Measurements from ENCODE around the gene TP53I3.
"Not testable (repeated sequence)": the region's sequence is repeated elsewhere in the genome, so short reads cannot be mapped to it uniquely, and the experiment has no call there.

The TP53I3 gene, protein sequence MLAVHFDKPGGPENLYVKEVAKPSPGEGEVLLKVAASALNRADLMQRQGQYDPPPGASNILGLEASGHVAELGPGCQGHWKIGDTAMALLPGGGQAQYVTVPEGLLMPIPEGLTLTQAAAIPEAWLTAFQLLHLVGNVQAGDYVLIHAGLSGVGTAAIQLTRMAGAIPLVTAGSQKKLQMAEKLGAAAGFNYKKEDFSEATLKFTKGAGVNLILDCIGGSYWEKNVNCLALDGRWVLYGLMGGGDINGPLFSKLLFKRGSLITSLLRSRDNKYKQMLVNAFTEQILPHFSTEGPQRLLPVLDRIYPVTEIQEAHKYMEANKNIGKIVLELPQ

DNA sequence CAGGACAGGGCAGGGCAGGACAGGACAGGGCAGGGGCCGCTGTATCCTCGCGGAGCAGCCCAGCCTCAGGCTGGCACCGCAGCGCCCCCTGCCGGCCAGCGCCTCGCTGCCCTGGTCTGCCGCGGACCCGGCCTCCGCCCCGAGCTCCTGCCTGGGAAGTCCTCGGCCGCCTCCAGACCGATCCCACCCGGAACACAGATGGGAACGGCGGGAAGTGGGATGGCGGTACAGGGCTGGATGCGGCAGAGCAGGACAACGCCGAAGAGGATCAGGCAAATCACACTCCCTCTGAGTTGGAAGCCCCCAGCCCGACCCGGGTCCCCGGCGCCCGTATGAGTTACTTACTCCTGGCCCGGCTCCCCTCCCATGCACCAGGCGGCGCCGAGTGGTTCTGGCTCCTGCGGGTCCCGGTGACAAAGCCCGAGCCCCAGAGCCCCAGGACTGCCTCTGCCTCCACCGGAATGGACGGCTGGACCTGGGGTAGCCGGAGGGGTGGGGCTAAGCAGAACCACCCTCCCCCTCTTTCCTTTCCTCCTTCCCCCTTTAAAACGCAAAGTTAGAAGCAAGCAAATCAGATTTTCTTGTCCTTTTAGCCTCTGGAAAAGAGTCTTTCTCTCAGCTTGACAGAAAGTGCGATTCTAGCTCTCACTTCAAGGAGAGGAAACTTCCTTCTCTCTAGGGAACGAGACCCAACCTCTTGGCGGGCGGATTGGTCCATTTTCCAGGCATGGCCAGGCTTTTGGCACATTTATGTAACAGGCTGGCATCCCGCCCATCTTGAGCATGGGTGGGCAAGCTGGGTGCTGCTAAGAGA lies at the start of gene TP53I3:
Gene TP53I3, minus strand, starts transcription at position 449 of the 814 bp plus-strand sequence. CDS start 508 bp downstream, outside the sequence.
- peak; percentile 87 for DNase-seq (ENCODE audit: low spot score)

DNA sequence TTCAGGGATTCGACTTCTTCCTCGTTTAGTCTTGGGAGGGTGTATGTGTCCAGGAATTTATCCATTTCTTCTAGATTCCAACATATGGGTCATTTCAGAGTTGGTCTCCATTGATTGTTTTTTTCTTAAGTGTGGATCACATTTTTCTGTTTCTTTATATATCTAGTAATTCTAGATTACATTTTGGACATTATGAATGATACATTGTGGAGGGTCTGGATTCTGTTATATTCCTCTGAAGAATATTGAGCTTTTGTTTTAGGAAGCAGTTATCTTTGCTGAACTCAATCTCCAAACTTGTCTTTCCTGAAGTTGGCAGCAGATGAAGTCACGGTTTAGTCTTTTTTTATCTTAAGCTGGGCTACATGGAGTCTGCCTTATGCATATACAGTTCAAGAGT lies 47.9 kb upstream of the TP53I3 start:
- DNase-seq (ENCODE audit: low spot score) = no peak

DNA sequence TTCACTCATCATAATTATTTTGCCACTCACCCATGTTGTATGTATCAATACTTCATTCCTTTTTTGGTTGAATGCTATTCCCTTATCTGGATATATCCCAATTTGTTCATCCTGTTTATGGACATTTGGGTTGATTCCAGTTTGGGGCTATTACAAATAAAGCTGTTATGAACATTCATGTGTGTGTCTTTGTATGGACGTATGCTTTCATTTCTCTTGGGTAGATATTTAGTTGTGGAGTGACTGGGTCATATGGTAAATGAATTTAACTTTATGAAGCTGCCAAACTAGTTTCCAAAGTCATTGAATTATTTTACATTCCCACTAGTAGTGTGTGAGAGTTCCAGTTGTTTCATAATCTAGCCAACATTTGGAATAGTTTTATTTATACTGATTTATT lies 41.3 kb upstream of the TP53I3 start:
- DNase-seq (ENCODE audit: low spot score) = no peak

DNA sequence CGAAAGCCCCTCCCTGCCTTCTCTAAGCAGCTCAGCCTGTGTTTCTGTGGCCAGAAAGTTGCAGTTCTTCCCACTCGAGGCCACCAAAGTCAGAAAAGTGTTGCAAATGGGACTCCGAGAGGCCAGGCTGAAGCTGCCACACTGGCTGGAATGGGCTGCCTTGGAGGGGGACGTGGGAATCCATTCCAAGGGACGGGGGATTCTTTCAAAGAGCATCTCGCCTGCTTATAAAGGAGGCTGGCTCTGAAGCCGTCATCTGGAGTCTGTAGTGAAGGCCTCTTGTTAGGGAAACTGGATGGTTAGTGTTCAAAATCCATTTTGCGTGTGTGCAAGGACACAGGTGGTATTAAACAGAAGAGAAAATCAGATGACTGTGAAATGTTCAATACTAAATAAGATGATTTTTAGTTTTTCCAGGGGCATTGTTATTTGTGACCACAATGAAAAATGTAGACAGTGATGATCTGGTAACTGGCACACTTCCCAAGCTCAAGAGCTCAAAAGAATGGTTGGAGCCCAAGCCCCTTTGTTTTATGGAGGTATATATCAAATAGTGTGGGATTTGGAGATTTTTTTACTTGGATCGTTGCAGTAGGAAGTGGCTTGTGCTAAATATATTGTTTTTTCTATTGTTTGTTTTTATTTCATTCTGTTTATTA lies 39.4 kb upstream of the TP53I3 start:
- DNase-seq (ENCODE audit: low spot score) = no peak

DNA sequence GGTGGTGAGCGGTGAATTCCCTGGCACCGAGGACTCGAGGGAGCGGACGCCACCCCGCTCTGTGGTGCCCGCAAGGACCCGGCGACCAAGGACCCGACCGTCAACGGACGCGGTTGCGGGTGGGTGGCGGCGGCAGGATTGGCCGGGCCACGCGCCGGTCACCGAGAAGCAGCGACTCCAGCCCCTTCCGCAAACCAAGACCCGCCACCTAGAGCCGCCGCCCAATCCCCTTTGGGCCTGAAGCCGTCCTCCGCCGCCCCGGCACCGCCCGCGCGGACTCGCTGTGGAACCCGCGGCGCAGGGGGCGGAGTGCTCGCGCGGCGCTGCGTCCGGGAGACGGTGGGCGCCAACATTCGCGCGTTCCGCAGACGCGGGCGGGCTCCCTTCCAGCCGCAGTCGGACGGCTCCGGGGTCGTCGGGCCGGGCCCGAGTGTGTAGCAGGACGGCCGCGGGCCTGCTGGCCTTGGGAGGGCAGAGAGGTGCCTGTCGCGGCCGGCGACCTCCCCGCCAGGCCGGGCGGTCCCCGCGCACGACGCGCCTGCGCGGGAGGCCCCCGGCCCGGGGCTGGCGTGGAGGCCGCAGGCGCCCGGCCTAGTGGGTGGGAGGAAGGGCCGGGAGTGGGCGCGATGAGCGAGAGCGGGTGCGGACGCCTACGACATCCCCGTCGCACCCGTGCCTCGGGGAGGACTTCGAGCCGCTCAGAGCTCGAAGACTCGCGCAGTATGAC lies 38.7 kb upstream of the TP53I3 start, which contains the start of the genes FAM228B and PFN4:
Gene FAM228B, plus strand, starts transcription at position 275 of the 727 bp plus-strand sequence. CDS start 893 bp downstream, outside the sequence.
Gene PFN4, minus strand, starts transcription at position 140 of the 727 bp plus-strand sequence. CDS start 799 bp downstream, outside the sequence.
- peak; percentile 91 for DNase-seq (ENCODE audit: low spot score)

DNA sequence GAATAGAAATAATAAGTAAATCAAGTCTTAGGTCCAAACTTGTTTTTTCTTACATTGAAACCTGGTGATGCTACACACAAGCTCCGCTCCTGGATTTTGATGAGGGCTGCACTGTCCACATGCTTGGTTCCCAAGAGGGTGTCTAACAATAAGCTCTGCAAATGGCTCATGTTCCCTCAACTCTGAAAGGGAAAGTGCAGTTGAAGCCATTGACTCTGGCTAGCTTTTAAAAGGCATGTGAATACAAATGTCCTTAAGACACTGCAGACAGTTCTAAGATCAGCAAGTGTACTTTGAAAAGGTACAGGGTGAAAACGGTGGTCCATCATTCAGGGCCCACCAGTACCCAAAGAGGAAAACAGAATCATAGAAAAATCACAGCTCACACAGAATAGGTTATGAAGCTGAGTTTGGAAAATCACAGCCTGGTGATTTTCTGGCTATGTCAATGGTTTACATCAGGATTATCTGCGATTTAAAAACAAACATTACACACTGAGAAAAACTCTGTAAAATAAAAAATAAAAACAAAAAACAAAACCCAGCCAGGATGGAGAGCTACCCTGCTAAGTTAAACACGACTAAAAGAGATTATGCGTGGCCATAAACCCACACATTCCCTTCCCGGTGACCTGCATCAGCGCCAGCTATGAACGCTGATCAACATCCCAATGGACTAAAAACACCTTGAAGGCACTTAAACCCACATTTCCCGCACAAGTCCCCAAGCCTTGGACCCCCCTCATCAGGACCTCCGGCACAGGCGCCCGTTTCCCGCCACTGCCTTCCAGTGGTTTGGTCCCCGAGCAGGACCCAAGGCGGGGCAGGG lies 37.9 kb upstream of the TP53I3 start:
- no peak for DNase-seq (ENCODE audit: low spot score)

DNA sequence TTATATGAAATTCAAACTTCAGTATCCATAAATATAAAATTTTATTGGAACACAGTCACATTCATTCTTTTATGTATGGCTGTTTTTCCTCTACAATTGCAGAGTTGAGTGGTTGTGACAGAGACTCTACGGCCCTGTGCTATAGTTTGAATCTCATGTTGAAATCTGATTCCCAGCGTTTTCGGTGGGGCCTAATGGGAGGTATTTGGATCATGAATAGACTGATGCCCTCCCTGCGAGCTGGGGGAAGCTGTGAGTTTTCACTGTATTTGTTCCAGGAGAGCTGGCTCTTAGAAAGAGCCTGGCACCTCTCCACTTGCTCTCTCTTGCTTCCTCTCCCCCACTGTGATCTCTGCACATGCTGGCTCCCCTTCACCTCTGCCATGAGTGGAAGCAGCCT lies 36.8 kb upstream of the TP53I3 start:
- no peak for DNase-seq (ENCODE audit: low spot score)

DNA sequence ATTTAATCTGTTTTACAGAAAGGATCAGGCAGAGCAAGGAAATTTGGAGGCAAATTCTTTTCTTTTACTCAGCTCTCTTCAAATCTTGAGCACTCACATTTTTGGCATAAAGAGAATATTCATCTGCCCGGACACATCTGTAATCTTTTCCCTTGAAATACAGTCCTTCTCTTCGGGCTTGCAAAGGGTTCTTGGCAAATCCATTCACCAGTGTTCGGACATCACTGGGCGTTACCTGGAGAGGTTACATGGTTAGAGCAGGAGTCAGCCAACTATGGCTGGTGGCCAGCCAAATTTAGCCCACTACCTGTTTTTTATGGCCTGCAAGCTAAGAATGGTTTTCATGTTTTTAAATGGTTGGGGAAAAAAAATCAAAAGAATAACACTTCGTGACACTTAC lies 36.4 kb upstream of the TP53I3 start:
- no peak for DNase-seq (ENCODE audit: low spot score)

DNA sequence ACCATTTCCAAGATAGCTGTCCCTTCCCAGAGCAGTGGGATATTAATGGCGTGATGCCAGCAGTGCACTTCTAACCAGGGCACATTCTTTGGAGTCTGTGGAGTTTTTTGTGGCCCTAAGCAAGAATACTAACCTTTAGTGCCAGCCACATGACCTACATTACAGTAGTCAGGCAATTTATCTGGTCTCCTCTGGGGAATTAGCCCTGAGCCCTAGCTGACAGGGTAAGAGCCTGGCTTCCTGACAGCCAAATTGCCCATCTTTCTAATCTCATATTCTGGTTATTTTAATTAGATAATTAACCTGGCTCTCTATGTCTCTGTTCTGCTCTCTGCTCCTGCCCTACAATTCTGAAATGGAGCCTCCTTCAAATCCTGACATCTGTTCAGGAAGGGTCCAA lies 33.3 kb upstream of the TP53I3 start:
- no peak for DNase-seq (ENCODE audit: low spot score)

DNA sequence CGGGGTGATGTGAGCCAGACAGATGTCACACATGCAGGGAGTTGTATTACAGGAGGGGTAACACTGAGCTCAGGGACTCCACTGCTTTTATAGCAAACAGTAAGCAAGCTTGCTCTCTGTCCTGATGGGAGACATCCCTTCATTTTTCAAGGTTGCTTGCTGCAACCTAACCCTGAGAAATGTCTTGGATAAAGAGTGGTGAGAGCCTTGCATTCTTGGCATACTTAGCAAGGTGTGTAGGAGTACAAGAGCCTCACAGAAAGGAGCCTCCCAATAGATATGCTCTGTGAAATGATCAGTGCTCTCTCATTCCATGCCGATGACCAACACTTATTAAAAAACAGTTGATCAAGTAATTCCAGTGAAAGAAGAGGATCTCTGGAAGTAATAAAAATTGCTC lies 30.4 kb upstream of the TP53I3 start:
- DNase-seq (ENCODE audit: low spot score) = no peak

DNA sequence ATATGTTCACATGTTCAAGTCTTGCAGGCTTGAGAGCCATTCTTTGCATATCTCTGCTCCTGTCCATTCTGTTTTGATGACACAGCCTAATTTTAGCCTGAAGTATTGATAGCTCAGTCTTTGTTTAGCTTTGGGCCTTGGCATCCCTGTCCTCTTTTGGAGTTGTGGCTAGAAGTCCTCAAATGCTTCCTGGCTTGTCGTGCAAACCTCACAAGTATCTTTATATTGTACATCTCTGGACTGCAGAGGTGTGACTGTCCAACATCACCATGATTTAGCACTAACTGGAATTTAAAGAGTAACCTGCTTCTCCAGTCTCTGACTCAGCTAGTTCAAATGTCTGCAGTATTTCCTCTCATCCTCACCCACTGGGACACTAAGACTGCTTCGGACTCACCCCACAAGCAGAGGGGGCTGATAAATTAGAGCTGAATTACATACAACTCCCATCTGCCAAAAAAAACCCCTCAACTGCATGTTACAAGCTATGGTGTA lies 26.8 kb upstream of the TP53I3 start:
- no peak for DNase-seq (ENCODE audit: low spot score)

DNA sequence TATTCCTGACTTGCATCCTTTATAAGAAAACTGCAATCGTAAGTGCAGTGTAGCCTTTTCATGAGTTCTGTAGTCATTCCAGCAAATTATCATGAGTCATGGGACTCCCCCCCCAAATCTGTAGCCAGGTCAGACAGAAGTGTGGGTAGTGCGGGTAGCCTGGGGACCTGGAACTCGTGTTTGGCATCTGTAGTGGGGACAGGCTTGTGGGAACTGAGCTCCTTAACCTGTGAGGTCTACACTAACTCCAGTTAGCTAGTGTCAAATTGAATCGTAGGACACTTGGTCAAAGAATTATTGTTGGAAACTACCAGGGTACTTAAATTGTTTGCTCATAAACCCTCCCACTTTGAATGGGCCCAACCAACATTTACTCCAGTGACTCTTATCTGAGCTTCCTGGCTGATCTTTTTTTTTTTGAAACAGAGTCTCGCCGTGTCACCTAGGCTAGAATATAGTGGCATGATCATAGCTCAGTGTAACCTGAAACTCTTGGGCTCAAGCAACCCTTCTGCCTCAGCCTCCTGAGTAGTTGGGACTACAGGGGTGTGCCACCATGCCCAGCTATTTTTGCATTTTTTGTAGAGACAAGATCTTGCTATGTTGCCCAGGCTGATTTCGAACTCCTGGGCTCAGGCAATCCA lies 26.1 kb upstream of the TP53I3 start:
- no peak for DNase-seq (ENCODE audit: low spot score)

DNA sequence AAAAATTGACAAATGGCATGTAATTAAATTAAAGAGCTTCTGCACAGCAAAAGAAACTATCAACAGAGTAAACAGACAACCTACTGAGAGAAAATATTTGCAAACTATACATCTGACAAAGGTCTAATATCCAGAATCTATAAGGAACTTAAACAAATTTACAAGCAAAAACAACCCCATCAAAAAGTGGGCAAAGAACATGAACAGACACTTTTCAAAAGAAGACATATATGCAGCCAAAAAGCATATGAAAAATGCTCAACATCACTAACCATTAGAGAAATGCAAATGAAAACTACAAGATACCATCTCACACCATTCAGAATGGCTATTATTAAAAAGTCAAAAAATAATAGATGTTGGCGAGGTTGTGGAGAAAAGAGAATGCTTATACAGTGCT lies 24.8 kb upstream of the TP53I3 start:
- DNase-seq (ENCODE audit: low spot score) = not testable (repeated sequence)

DNA sequence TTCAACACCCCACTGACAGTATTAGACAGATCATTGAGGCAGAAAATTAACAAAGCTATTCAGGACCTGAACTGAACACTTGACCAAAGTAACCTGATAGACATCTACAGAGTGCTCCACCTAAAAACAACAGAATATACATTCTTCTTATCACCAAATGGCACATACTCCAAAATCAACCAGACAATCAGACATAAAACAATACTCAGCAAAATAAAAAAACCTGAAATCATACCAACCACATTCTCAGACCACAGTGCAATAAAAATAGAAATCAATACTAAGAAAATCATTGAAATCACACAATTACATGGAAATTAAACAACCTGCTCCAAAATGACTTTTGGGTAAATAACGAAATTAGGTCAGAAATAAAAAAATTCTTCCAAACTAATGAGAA lies 22.7 kb upstream of the TP53I3 start:
- DNase-seq (ENCODE audit: low spot score) = no peak

DNA sequence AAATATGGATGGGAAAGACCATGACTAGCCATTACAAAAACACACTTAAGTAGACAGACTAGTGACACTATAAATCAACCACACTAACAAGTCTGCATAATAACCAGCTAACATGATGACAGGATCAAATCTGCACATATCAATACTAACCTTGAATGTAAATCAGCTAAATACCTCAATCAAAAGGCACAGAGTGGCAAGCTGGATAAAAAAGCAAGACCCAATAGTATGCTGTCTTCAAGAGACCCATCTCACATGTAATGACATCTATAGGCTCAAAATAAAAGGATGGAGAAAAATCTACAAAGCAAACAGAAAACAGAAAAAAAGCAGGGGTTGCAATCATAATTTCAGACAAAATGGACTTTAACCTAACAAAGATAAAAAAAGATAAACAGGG lies 22.2 kb upstream of the TP53I3 start:
- no peak for DNase-seq (ENCODE audit: low spot score)

DNA sequence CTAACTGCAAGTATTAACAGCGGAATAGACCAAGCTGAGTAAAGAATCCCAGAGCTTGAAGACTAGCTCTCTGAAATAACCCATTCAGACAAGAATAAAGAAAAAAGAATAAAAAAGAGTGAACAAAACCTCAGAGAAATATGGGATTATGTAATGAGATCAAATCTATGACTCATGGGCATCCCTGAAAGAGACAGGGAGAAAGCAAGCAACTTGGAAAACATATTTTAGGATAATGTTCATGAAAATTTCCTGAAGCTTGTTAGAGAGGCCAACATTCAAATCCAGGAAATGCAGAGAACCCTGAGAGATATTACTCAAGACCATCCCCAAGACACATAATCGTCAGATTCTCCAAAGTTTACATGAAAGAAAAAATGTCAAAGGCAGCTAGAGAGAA lies 21.2 kb upstream of the TP53I3 start:
- no peak for DNase-seq (ENCODE audit: low spot score)

DNA sequence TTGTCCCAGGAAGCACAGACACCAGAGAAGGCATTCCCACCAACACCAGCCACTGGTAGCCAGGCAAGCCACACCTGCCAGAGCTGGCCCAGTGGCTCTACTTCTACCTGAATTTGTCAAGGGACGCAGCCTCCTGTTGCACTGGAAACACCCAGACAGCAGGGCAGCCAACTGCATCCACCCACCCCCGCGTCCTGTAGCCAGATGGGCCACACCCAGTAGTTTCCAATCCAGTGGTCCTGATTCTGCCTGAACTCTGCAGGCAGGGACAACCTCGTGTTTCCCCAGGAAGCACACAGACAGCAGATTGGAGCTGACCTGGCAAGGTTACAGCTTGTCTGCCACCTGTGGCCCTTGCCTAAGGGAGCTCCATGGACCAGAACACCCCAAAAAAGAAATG lies 20.3 kb upstream of the TP53I3 start:
- no peak for DNase-seq (ENCODE audit: low spot score)

DNA sequence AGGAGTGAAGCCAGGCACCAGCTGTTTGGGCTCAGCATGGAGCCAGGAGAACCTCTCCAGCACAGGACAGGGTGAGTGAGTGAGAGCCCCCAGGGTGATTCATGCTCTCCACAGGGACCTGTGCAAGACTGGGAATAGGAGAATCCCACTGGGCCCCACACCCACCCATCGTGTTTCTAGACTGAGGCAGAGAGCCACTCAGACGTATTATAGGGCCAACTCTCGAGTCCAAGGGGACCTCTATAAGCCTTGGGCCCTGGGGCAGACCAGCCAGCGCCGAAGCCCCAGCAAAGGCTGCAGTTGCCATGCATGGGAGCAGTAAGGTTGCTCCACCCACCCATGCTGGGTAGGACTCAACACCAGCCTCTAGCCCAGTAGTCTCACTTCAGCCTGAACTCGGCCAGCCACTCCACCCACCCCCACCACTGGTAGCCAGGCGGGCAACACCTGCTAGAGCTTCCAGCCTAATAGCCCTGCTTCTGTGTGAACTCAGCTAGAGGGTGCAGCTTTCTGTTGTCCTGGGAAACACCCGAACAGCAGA lies 19.5 kb upstream of the TP53I3 start:
- DNase-seq (ENCODE audit: low spot score) = no peak

DNA sequence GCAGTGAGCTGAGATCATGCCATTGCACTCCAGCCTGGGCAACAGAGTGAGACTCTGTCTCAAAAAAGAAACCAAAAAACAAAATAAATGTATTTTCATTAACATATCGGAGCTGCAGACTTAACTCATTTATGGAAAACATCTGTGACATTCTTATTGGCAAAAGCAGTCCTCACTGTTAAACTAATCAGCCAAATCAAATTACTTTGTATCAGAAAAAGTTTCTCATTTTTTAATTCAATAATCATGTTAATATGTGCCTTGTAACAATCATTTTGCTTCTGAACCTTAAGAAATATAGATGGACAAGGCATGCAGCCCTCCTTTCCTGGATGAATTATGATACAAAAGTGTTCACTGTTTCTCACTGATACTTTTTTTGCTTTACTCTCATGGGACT lies 18.0 kb upstream of the TP53I3 start:
- no peak for DNase-seq (ENCODE audit: low spot score)

DNA sequence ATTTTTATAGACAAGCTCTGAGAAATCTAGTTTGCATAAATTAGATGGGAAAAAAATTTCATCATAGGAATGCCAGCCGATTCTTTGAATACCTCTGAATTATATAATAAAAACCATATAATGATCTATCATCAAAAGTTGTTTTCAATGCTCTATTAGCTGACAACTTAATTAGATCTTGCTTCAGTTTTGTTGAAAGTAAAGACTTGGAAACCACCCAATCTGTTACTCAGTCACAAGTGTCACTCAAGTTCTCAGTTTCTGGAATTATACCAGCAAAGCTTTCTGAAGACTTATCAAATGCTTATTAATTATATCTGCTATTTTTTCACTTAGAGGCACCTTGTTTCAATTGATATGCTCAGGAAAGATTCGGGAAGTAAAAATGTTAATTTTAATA lies 17.4 kb upstream of the TP53I3 start:
- no peak for DNase-seq (ENCODE audit: low spot score)
